HG03575 (cell line): ENCODE data around the gene SPNS3.

ENCODE experiments used
- ATAC-seq: cut with Tn5 transposase; IDR thresholded peaks from one replicate; pipeline ENCODE4 v1.9.1; 2021; ENCODE audit not compliant: unreplicated experiment, insufficient number of reproducible peaks, low FRiP score; ENCODE audit errors: extremely low read depth

Gene SPNS3

GRCh38 chr17:4483012-4483840, 49.5 kb downstream of the SPNS3 start:
- ATAC-seq: no peak

GRCh38 chr17:4485676-4486646, 52.2 kb downstream of the SPNS3 start:
- ATAC-seq: no peak

- no peak for ATAC-seq
These were observed 53.6 kb downstream of the SPNS3 start for GRCh38 chr17:4487296-4487695.

- no peak for ATAC-seq
These were observed 54.3 kb downstream of the SPNS3 start for GRCh38 chr17:4487820-4488716.

GRCh38 chr17:4488989-4489595, 55.4 kb downstream of the SPNS3 start:
- ATAC-seq: no peak

GRCh38 chr17:4490109-4490591, 56.4 kb downstream of the SPNS3 start:
- ATAC-seq: no peak

- ATAC-seq: no peak
These were observed 56.9 kb downstream of the SPNS3 start for GRCh38 chr17:4490637-4491061.

GRCh38 chr17:4492721-4493561, 59.2 kb downstream of the SPNS3 start:
- ATAC-seq: no peak

GRCh38 chr17:4497101-4497824, 63.5 kb downstream of the SPNS3 start:
- ATAC-seq: no peak

- ATAC-seq: no peak
These were observed 65.0 kb downstream of the SPNS3 start, which contains the start of gene SPNS2 for GRCh38 chr17:4498461-4499397. TSS of gene SPNS2 (plus strand) at chr17:4498881. CDS start at chr17:4499048, 167 bp downstream.

- no peak for ATAC-seq
These were observed 65.9 kb downstream of the SPNS3 start for GRCh38 chr17:4499431-4500190.

GRCh38 chr17:4500191-4500571, 66.4 kb downstream of the SPNS3 start:
- no peak for ATAC-seq

GRCh38 chr17:4501295-4501949, 67.7 kb downstream of the SPNS3 start:
- ATAC-seq: no peak

GRCh38 chr17:4502466-4503154, 68.9 kb downstream of the SPNS3 start:
- ATAC-seq: no peak
